GM12878 (cell line): ENCODE measurements around the gene B4GALNT2. TPM values are rescaled to one million over a fixed set of nuclear protein-coding genes. Genes with fewer than 3 reads are reported as not detected.

ENCODE experiments used
- CBFB ChIP-seq: IDR thresholded peaks from 2 replicates; pipeline ENCODE4 v1.6.1; 2016; ENCODE audit warnings: antibody characterized with exemption, low read depth
- CBX3 ChIP-seq: fragments of 200-600 bp; sonication (generic); IDR thresholded peaks from 2 replicates; pipeline ENCODE4 v1.6.1; 2016; ENCODE audit warnings: low read depth, borderline replicate concordance
- CHD1 ChIP-seq: IDR thresholded peaks from 2 replicates; pipeline ENCODE4 v1.6.1; 2012; ENCODE audit warnings: low read depth, low read length, improper control_type of control experiment
- IRF3 ChIP-seq: fragments of 450-650 bp; IDR thresholded peaks from 2 replicates; pipeline ENCODE4 v1.6.1; 2014; ENCODE audit warnings: mild to moderate bottlenecking
- LARP7 ChIP-seq: fragments of 450-650 bp; IDR thresholded peaks from 2 replicates; pipeline ENCODE4 v1.6.1; 2017; ENCODE audit warnings: mild to moderate bottlenecking
- MTA2 ChIP-seq: fragments of 450-650 bp; IDR thresholded peaks from 2 replicates; pipeline ENCODE4 v1.6.1; 2016; ENCODE audit warnings: low read depth, mild to moderate bottlenecking, moderate library complexity
- MXI1 ChIP-seq: fragments of 150-350 bp; IDR thresholded peaks from 2 replicates; pipeline ENCODE4 v1.6.1; 2011; ENCODE audit warnings: low read depth, mild to moderate bottlenecking, inconsistent platforms, low read length, improper control_type of control experiment
- PML ChIP-seq: IDR thresholded peaks from 2 replicates; pipeline ENCODE4 v1.6.1; 2012; ENCODE audit warnings: low read length, inconsistent platforms
- POLR2AphosphoS5 ChIP-seq: IDR thresholded peaks from 2 replicates; pipeline ENCODE4 v1.6.1; 2011; ENCODE audit warnings: mild to moderate bottlenecking, low read length, inconsistent platforms
- RAD51 ChIP-seq: fragments of 450-650 bp; IDR thresholded peaks from 2 replicates; pipeline ENCODE4 v1.6.1; 2016; ENCODE audit warnings: moderate library complexity, mild to moderate bottlenecking, inconsistent platforms
- TBL1XR1 ChIP-seq: IDR thresholded peaks from 2 replicates; pipeline ENCODE4 v1.6.1; 2012; ENCODE audit warnings: low read depth, low read length, improper control_type of control experiment
- ZBTB4 ChIP-seq: fragments of 450-650 bp; formaldehyde crosslinking; IDR thresholded peaks from 2 replicates; pipeline ENCODE4 v1.4.0; 2022; ENCODE audit warnings: mild to moderate bottlenecking, moderate library complexity
- ZNF274 ChIP-seq: IDR thresholded peaks from one replicate; pipeline ENCODE4 v1.8.0; 2011; ENCODE audit not compliant: insufficient read length, insufficient read depth
- ZNF622 ChIP-seq: fragments of 450-650 bp; IDR thresholded peaks from 2 replicates; pipeline ENCODE4 v1.6.1; 2017; ENCODE audit warnings: mild to moderate bottlenecking, inconsistent platforms
- polyA plus RNA-seq, 11 experiments: library from polyadenylated mRNA; depleted of rRNA in 4 of 11; unstranded in 6 of 11; stranded (reverse) in 5 of 11; fragments of >200 nt; fragmentation: Nextera tagmentation in 4 of 11; fragmentation: Illumina TruSeq in 1 of 11; extraction: Ambion mirVana in 4 of 11; extraction: Trizol in 1 of 11; gene quantifications; 1 replicate in 1 of 11; 2 replicates in 10 of 11; pipeline versions ENCODE4 v1.2.1 to v1.2.3, GENCODE V29; 2011 to 2016; ENCODE audit warnings: inconsistent platforms in 2 of 11, missing spikeins in 2 of 11, low read depth in 1 of 11
- total RNA-seq, 4 experiments: library from RNA; depleted of rRNA in 3 of 4; stranded (reverse); fragments of >200 nt in 3 of 4; fragmentation: Illumina TruSeq in 1 of 4; extraction: Trizol in 1 of 4; gene quantifications; 2 replicates each; pipeline versions ENCODE4 v1.2.1 to v1.2.3, GENCODE V29; 2013 to 2021
- TF ChIP-seq, protein P1 (sequence below): IDR thresholded peaks from 2 replicates; pipeline ENCODE4 v1.6.1; 2011; ENCODE audit warnings: borderline replicate concordance, low read depth, mild to moderate bottlenecking, moderate library complexity, mixed read lengths, low read length; ENCODE audit not compliant: insufficient read depth; ENCODE audit errors: extremely low read length
- TF ChIP-seq, protein P2 (sequence below): IDR thresholded peaks from 2 replicates; pipeline ENCODE4 v1.6.1; 2012; ENCODE audit warnings: mild to moderate bottlenecking, low read depth, low read length
- TF ChIP-seq, protein P3 (sequence below): IDR thresholded peaks from 2 replicates; pipeline ENCODE4 v1.6.1; 2011; ENCODE audit warnings: low read depth, low read length, improper control_type of control experiment, borderline replicate concordance
- TF ChIP-seq, protein P4 (sequence below): fragments of 450-650 bp; IDR thresholded peaks from 2 replicates; pipeline ENCODE4 v1.6.1; 2016; ENCODE audit warnings: mild to moderate bottlenecking

Gene B4GALNT2
- total and polyA plus RNA-seq, 10 of the 15 experiments (the other 5 are each of a cell fraction or from before 2014, with no cell fraction given): not detected

DNA sequence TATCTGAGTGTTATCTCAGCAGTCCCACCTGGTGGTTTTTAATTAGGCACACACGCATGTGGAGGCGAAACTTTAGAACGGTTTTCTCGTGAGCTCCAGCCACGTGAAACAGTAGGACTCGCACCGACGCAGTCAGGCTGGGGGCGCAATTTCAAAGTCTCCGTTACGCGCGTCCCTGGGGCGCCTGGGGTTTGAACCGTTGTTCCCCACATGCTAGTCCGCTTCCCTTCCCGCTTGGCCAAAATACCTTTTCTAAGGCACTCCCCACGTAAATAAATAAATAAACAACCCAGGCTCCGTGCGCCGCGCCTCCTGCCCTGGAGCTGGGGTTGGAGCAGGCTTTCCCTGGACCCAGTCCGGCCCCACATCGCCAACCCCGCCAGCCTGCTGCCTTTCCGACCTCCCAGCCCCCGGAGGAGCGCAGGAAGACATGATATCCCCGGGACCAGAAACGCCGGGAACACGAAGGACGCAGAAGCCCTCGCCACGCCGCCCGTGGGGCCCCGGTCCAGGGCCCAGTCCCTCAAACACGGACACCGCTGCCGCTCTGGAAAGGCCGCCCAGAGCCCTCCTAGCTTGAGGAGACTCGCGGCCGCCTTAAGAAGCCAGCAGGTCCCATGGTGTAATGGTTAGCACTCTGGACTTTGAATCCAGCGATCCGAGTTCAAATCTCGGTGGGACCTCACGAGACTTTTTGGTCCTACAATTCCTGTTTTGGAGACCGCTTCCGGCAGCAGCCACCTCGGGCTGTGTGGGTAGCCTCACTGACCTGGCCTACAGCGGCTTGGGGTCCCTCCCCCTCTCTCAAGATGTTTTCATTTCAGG lies 59.6 kb downstream of the B4GALNT2 start (continued):
- TF ChIP-seq IRF3: no peak
- TF ChIP-seq CBX3: no peak
- TF ChIP-seq, protein P1, sequence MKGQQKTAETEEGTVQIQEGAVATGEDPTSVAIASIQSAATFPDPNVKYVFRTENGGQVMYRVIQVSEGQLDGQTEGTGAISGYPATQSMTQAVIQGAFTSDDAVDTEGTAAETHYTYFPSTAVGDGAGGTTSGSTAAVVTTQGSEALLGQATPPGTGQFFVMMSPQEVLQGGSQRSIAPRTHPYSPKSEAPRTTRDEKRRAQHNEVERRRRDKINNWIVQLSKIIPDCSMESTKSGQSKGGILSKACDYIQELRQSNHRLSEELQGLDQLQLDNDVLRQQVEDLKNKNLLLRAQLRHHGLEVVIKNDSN: no peak
- peak; percentile 68; the same call in 1 of the 2 replicates for TF ChIP-seq PML
- TF ChIP-seq MTA2: peak; percentile 76; the same call in 1 of the 2 replicates
- TF ChIP-seq RAD51: peak; percentile 59; the same call in 1 of the 2 replicates
- no peak for TF ChIP-seq ZNF274
- 0 out of 2 replicates have a peak, but pooled peaks have one; percentile 87 for TF ChIP-seq CHD1
- TF ChIP-seq MXI1: peak; percentile 97
- peak; percentile 98 for TF ChIP-seq TBL1XR1
- TF ChIP-seq, protein P2, sequence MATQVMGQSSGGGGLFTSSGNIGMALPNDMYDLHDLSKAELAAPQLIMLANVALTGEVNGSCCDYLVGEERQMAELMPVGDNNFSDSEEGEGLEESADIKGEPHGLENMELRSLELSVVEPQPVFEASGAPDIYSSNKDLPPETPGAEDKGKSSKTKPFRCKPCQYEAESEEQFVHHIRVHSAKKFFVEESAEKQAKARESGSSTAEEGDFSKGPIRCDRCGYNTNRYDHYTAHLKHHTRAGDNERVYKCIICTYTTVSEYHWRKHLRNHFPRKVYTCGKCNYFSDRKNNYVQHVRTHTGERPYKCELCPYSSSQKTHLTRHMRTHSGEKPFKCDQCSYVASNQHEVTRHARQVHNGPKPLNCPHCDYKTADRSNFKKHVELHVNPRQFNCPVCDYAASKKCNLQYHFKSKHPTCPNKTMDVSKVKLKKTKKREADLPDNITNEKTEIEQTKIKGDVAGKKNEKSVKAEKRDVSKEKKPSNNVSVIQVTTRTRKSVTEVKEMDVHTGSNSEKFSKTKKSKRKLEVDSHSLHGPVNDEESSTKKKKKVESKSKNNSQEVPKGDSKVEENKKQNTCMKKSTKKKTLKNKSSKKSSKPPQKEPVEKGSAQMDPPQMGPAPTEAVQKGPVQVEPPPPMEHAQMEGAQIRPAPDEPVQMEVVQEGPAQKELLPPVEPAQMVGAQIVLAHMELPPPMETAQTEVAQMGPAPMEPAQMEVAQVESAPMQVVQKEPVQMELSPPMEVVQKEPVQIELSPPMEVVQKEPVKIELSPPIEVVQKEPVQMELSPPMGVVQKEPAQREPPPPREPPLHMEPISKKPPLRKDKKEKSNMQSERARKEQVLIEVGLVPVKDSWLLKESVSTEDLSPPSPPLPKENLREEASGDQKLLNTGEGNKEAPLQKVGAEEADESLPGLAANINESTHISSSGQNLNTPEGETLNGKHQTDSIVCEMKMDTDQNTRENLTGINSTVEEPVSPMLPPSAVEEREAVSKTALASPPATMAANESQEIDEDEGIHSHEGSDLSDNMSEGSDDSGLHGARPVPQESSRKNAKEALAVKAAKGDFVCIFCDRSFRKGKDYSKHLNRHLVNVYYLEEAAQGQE: no peak
- TF ChIP-seq, protein P3, sequence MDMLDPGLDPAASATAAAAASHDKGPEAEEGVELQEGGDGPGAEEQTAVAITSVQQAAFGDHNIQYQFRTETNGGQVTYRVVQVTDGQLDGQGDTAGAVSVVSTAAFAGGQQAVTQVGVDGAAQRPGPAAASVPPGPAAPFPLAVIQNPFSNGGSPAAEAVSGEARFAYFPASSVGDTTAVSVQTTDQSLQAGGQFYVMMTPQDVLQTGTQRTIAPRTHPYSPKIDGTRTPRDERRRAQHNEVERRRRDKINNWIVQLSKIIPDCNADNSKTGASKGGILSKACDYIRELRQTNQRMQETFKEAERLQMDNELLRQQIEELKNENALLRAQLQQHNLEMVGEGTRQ: no peak
- no peak for TF ChIP-seq ZBTB4 (CRISPR knock-in tag)
- TF ChIP-seq, protein P4, sequence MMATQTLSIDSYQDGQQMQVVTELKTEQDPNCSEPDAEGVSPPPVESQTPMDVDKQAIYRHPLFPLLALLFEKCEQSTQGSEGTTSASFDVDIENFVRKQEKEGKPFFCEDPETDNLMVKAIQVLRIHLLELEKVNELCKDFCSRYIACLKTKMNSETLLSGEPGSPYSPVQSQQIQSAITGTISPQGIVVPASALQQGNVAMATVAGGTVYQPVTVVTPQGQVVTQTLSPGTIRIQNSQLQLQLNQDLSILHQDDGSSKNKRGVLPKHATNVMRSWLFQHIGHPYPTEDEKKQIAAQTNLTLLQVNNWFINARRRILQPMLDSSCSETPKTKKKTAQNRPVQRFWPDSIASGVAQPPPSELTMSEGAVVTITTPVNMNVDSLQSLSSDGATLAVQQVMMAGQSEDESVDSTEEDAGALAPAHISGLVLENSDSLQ: no peak
- no peak for TF ChIP-seq ZNF622
- TF ChIP-seq LARP7: peak; percentile 71; the same call in 1 of the 2 replicates
- peak; percentile 73 for TF ChIP-seq CBFB
- TF ChIP-seq POLR2AphosphoS5: peak; percentile 61; the same call in 1 of the 2 replicates
